Measurements from ENCODE around the gene LIN7C.

DNA sequence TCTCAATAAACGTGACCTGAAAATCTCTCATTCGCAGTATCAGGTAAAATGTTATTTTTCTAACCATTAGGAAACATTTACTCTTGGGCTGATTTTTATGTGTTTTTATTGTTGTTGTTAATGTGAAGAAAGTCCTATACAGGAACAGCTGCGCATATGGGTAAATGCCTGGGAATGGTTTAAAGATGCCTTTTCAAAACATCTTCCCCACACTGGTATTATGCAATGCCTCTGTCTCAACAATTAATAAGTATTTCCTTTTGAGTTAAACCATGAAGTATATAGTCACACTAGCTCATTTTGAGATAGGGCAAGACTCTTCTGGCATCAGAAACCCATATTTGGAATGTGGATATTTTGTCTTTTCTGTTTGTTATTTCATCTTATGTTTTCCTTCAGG lies 13.7 kb upstream of the LIN7C start:
- no peak for TF ChIP-seq POLR2AphosphoS5 (IDR thresholded peaks at IDR 0.05)
- TF ChIP-seq POLR2A (IDR thresholded peaks at IDR 0.05) = no peak
- TF ChIP-seq, protein P1, sequence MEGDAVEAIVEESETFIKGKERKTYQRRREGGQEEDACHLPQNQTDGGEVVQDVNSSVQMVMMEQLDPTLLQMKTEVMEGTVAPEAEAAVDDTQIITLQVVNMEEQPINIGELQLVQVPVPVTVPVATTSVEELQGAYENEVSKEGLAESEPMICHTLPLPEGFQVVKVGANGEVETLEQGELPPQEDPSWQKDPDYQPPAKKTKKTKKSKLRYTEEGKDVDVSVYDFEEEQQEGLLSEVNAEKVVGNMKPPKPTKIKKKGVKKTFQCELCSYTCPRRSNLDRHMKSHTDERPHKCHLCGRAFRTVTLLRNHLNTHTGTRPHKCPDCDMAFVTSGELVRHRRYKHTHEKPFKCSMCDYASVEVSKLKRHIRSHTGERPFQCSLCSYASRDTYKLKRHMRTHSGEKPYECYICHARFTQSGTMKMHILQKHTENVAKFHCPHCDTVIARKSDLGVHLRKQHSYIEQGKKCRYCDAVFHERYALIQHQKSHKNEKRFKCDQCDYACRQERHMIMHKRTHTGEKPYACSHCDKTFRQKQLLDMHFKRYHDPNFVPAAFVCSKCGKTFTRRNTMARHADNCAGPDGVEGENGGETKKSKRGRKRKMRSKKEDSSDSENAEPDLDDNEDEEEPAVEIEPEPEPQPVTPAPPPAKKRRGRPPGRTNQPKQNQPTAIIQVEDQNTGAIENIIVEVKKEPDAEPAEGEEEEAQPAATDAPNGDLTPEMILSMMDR (IDR thresholded peaks at IDR 0.05) = no peak
